ENCODE data around the gene NPSR1. TPM values are rescaled to one million over a fixed set of nuclear protein-coding genes. Genes with fewer than 3 reads are reported as not detected.

NPSR1 gene
- total and polyA plus RNA-seq, 11 donors: not detected

DNA sequence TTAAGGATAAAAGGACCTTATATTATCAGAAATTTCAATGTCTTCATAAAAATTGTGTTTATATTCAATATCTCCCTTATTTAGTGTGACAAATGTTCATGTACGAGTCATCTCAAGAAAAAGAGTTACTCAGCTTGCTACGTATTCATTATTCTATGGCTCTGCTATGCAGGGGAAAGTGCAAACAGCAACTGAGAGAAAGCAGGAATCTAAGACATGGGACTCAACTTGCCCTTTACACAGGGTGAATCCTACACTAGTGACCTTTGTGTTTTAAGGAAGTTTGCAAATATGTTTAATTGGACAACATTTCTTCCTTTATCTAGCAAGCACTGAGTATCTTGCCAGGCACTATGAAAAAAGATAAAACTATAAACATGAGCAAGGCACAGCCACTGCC, 104.7 kb downstream of the NPSR1 start:
- intact Hi-C loops (cut with DNase I): no loop called here
- H3K36me3 ChIP-seq: no peaks in the 10 kb centered on the region
- no peak for ATAC-seq
- TF ChIP-seq POLR2A (IDR thresholded peaks at IDR 0.05): no peak
- TF ChIP-seq, protein P1, sequence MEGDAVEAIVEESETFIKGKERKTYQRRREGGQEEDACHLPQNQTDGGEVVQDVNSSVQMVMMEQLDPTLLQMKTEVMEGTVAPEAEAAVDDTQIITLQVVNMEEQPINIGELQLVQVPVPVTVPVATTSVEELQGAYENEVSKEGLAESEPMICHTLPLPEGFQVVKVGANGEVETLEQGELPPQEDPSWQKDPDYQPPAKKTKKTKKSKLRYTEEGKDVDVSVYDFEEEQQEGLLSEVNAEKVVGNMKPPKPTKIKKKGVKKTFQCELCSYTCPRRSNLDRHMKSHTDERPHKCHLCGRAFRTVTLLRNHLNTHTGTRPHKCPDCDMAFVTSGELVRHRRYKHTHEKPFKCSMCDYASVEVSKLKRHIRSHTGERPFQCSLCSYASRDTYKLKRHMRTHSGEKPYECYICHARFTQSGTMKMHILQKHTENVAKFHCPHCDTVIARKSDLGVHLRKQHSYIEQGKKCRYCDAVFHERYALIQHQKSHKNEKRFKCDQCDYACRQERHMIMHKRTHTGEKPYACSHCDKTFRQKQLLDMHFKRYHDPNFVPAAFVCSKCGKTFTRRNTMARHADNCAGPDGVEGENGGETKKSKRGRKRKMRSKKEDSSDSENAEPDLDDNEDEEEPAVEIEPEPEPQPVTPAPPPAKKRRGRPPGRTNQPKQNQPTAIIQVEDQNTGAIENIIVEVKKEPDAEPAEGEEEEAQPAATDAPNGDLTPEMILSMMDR (IDR thresholded peaks at IDR 0.05): no peak
- H3K4me3 ChIP-seq: no peak overlapping the region
- DNase-seq: no peak
- H3K4me1 ChIP-seq: no peaks in the 10 kb centered on the region
- no peaks in the 10 kb centered on the region for H3K27me3 ChIP-seq
- no peaks in the 10 kb centered on the region for H3K9me3 ChIP-seq
- WGBS, 4 donors: 58 to 73% (median 68%) methylated on average over 2 of the region's 2 CpGs
- no peak overlapping the region for H3K27ac ChIP-seq

DNA sequence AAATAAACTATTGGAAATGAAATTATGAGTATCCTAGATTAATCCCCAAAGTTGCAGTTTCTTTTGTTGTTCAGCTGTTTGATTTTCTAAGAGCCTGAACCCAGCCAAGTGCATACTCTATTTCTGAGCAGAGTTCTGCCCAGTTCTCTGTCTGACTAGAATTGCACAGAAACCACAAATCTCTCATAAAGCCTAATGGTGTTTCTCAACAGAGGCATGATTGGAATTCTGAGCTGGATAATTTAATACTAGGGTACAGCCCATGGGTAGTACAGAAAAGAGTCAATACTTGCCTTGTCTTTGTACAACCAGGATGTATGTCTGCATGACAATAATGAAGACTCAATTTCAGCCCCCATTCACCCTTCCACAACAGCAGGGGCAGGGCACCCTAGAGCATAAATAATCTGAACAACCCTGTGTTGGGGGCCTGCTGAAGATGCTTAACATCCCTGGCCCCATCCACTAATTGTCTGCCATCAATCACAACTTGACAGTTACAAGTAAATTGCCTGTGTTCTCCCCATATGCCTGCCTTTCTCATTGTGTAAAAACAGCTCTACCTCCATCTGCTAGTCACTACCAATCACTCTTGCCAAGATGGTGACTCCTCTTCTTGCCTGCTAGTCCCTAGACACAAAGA, 114.4 kb downstream of the NPSR1 start:
- intact Hi-C loops (cut with DNase I): no loop called here
- Histone ChIP-seq H3K4me3 (no peak overlapping the region), H3K4me1 (no peaks in the 10 kb centered on the region), H3K9me3 (peaks cover 0 to 3% (median 0%) of the 10 kb centered on the region in 12 donors), H3K36me3 (no peaks in the 10 kb centered on the region), H3K27ac (no peak overlapping the region), H3K27me3 (no peaks in the 10 kb centered on the region)
- TF ChIP-seq, protein P1 (IDR thresholded peaks at IDR 0.05): no peak
- DNase-seq: no peak
- ATAC-seq: no peak

DNA sequence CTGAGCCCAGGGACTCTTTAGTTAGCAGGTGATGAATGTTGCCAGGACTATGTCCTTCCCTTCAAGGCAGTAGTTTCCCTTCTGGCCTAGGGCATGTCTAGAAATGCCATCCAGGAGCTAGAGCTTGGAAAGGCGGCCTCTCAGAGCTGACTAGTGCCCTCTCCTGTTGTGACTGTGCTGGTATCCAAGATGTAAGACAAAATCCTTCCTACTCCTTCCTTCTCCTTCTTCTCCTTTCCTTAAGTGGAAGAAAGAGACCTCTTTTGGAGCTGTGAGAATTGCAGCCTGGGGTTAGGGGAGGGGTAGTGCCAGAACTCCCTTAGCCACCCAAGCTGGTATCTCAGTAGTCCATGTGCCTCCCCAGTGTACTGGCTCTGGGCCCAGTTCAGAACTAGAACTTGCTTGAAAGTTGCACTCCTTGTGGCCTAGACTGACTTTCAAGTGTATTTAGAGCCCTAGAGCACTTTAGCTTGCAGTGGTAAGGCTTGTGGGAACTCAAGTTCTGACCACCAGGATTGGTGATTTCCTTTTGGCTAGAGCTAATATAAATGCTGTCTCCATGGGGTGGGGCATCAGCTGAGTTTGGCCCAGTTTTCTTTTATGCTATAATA, 118.8 kb downstream of the NPSR1 start:
- Histone ChIP-seq H3K4me1 (no peaks in the 10 kb centered on the region), H3K27me3 (no peaks in the 10 kb centered on the region), H3K4me3 (no peak overlapping the region), H3K36me3 (no peaks in the 10 kb centered on the region), H3K9me3 (peaks cover 0 to 6% (median 0%) of the 10 kb centered on the region in 12 donors), H3K27ac (no peak overlapping the region)
- DNase-seq (no peak), ATAC-seq (no peak)
- TF ChIP-seq, protein P1 (IDR thresholded peaks at IDR 0.05): no peak
- no peak for TF ChIP-seq POLR2A (IDR thresholded peaks at IDR 0.05)
- intact Hi-C loops (cut with DNase I): no loop called here
- WGBS, 4 donors: 62 to 79% (median 70%) methylated on average over 1 of the region's 1 CpG

DNA sequence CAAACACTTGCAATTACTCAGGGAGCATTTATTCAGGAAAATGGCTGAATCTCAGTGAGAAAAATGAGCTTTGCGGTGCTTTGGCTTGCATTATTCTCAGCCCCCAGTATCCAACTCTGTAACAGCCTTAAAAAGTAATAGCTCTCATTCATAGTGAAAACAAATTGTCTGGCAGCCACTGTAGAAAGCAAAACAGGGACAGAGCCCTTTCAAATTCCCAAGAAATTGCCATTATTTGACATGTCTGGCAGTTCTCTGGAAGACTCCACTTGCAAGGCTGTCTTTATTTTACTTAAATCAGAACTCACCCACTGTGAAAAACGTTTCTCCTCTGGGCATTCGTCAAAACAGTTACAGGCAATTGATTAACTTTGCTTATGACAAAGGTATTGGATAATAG, 122.5 kb downstream of the NPSR1 start:
- H3K9me3 ChIP-seq: peaks cover 0 to 24% (median 19%) of the 10 kb centered on the region in 12 donors
- intact Hi-C loops (cut with DNase I): no loop called here
- ATAC-seq (no peak), DNase-seq (no peak)
- H3K4me3 ChIP-seq: no peak overlapping the region
- H3K4me1 ChIP-seq: no peaks in the 10 kb centered on the region
- no peaks in the 10 kb centered on the region for H3K27me3 ChIP-seq
- TF ChIP-seq POLR2A (IDR thresholded peaks at IDR 0.05): no peak
- TF ChIP-seq, protein P1 (IDR thresholded peaks at IDR 0.05): no peak
- H3K36me3 ChIP-seq: no peaks in the 10 kb centered on the region
- WGBS, 4 donors: 60 to 67% (median 64%) methylated on average over 3 of the region's 3 CpGs
- H3K27ac ChIP-seq: no peak overlapping the region

Data from heart left ventricle (tissue), 16 donors.